CD4-positive, alpha-beta T cell treated with Interleukin-12 subunit alpha and Interleukin-12 subunit beta, for 1 hour (primary cell): Measurements from ENCODE around the gene HBEGF.

Experiments used
- DNase-seq: peaks from one replicate; pipeline ENCODE4 v3.0.0-alpha.2; 2020

HBEGF gene

GRCh38 chr5:140346348-140347221, at the start of gene HBEGF:
Gene HBEGF, minus strand, starts transcription at chr5:140346603. Its CDS starts 275 bp downstream, at chr5:140346328.
- peak; percentile 50 for DNase-seq

GRCh38 chr5:140393738-140394137, 47.3 kb upstream of the HBEGF start:
- no peak for DNase-seq

GRCh38 chr5:140391732-140392131, 45.3 kb upstream of the HBEGF start:
- no peak for DNase-seq

- no peak for DNase-seq
Observed at GRCh38 chr5:140391312-140391711, 44.9 kb upstream of the HBEGF start.

- DNase-seq, result no peak
Observed at GRCh38 chr5:140388052-140388451, 41.6 kb upstream of the HBEGF start.

GRCh38 chr5:140383300-140383699, 36.9 kb upstream of the HBEGF start:
- no peak for DNase-seq

- DNase-seq, result no peak
Observed at GRCh38 chr5:140382866-140383265, 36.5 kb upstream of the HBEGF start.

- DNase-seq, result no peak
Observed at GRCh38 chr5:140381972-140382371, 35.6 kb upstream of the HBEGF start.

- no peak for DNase-seq
Observed at GRCh38 chr5:140381351-140381750, 34.9 kb upstream of the HBEGF start.

- peak; percentile 53 for DNase-seq
Observed at GRCh38 chr5:140372971-140373487, 26.6 kb upstream of the HBEGF start.

- DNase-seq, result no peak
Observed at GRCh38 chr5:140371356-140372151, 25.2 kb upstream of the HBEGF start.

GRCh38 chr5:140367256-140368013, 21.0 kb upstream of the HBEGF start:
- no peak for DNase-seq

- no peak for DNase-seq
Observed at GRCh38 chr5:140366589-140367255, 20.3 kb upstream of the HBEGF start.

- DNase-seq, result no peak
Observed at GRCh38 chr5:140365941-140366340, 19.5 kb upstream of the HBEGF start.

- no peak for DNase-seq
Observed at GRCh38 chr5:140365282-140365681, 18.9 kb upstream of the HBEGF start.

- no peak for DNase-seq
Observed at GRCh38 chr5:140364472-140364765, 18.0 kb upstream of the HBEGF start.

GRCh38 chr5:140363631-140364471, 17.4 kb upstream of the HBEGF start:
- no peak for DNase-seq

GRCh38 chr5:140362875-140363630, 16.6 kb upstream of the HBEGF start:
- DNase-seq, result peak; percentile 85

GRCh38 chr5:140362311-140362710, 15.9 kb upstream of the HBEGF start:
- no peak for DNase-seq

GRCh38 chr5:140361901-140362300, 15.5 kb upstream of the HBEGF start:
- DNase-seq, result no peak
